Stimulated activated naive CD8-positive, alpha-beta T cell treated with anti-CD3 and anti-CD28 coated beads, Interleukin-15, Interleukin-2, amounts not matched to agents 100 U/mL and 50 U/mL, for 24 hours (primary cell): ENCODE data around the gene TNNI2.

ENCODE experiments used
- ATAC-seq: fragments of 150-1000 bp; cut with Tn5 transposase; one replicate; pipeline ENCODE4 v1.10.0; 2021
- DNase-seq: peaks from one replicate; pipeline ENCODE4 v3.0.0; 2021

TNNI2 gene

GRCh38 chr11:1821562-1821961, 17.2 kb upstream of the TNNI2 start:
- DNase-seq (no peak), ATAC-seq (no peak)

GRCh38 chr11:1822648-1823375, 16.0 kb upstream of the TNNI2 start:
- DNase-seq (no peak), ATAC-seq (no peak)

DNA sequence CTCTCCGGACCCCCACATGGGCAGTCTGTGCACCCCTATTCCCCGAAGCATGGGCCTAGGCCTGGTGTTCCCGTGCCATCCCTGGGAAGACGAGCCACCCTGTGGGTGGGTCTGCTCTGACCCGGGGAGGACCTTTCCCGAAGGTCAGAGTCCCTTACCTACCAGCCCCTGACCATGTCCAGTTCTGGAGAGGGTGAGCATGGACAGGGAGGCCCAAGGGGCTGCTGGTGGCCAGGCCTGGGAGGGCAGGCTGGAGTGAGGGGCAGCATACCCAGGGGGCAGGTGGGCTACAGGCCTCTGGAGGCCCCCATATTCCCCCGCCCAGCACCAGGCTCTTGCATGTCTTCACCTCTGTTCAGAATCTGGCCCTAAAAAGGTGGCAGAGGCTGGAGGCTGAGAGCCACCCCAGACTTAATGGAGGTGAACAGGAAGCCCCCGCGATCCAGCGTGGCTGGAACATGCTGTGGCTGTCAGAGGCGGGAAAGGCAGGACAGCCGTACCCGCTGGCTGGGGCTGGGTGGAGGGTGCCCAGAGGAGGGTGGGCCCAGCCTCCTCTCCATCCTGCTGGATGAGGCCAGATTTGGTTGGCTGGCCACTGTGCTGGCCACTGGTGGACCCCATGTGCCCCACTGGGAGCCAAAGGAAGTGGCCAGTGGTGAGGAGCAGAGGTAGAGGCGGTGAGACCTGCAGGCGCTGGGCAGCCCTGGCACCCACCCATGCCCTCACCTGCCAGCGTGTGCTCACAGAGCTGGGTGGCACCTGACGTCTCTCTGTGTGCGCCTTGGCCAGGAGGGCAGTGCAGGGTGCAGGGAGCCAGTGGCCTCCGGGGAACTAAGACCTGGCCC, 15.2 kb upstream of the TNNI2 start:
- DNase-seq: no peak
- ATAC-seq: no peak

DNA sequence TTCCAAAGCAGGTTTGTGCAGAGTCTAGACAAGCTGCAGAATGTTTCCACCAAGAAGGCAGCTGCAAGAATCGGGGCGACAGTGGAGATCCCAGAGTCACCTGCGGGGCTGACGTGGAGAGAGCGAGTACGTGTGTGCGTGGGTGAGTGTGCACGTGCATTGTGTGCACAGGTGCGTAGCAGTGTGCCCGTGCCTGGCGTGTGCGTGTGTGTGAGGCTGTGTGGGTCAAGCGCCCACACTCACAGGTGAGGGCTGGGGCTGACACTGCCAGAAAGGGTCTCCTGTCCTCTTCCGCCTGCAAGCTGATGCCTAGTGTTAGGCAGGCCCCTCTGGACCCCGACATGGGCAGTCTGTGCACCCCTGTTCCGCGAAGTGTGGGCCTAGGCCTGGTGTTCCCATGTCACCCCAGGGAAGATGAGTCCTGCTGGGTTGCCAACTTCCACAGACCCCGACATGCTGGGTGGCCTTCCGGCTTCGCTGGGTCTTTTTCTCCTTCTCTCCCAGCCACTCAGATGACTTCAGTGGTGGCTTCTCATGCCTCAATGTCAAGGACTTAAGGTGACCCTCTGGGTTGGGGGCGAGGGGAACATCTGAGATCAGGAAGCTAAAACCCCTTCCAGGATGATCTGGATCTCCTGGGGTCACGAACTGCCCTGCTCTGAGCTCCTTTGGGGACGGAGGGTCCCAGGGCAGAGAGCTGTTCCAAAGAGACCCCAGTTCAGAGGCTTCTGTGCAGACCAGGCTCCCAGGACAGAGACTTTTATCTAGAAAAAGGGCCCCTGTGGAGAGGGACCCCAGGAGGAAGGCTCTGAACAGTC, 14.4 kb upstream of the TNNI2 start:
- DNase-seq: no peak

DNA sequence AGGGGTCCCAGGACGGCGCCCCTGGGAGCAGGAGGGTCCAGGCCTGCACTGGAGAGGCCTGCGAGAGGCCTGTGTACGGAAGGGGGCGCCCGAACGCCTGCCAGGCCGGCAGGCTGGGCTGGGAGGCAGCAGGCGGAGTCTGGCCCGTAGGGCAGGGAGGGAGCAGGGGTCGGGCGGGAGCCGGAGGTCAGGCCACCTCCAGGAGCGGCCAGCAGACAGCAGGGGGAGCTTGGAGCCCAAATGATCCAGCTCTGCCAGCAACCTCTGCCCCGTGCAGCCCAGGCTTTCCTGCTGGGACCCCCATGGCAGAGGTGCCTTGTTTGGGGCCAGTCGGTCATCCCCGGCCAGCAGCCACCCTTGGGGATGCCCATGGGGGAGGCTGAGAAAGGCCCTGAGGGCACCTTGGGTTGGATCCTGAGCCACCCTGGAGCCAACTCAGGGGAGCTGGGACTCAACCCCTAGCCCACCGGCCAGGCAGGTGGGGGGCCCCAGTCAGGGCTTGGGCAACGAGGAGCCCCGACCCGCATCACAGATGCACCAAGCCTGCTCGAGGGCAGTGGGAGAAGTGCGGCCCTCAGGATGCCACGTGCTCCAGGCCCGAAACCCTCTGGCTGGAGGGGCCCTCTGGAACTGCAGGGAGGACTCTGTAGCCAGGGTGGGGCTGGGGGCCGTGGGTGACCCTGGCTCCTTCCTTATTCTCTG, 13.6 kb upstream of the TNNI2 start:
- ATAC-seq (peak; percentile 37), DNase-seq (peak; percentile 55)

More for the DNA sequence above, 14.4 kb upstream of the TNNI2 start:
- no peak for ATAC-seq

DNA sequence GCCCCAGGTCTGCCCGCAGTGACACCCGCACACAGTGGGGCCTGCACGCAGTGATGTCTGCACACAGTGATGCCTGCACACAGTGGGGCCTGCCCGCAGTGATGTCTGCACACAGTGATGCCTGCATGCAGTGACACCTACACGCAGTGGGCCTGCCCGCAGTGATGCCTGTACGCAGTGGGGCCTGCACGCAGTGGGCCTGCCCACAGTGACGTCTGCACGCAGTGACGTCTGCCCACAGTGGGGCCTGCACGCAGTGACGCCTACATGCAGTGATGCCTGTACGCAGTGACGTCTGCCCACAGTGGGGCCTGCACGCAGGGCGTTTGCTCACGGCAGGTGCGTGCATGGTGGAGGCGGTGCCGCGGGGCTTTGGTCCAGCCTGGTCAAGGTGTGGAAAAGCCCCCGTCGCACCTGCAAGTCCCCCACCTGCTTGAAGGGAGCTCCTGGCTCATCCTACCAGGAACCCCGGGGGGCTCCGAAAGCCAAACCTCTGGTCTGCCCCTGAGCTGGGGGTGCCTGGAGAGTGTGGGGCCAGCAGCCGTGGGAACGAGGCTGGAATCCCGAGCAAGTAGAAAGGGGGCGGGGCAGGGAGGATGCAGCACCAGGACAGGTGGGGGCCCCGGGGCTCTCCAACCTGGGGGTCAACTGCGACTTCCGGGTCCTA, 12.9 kb upstream of the TNNI2 start:
- no peak for DNase-seq
- no peak for ATAC-seq

DNA sequence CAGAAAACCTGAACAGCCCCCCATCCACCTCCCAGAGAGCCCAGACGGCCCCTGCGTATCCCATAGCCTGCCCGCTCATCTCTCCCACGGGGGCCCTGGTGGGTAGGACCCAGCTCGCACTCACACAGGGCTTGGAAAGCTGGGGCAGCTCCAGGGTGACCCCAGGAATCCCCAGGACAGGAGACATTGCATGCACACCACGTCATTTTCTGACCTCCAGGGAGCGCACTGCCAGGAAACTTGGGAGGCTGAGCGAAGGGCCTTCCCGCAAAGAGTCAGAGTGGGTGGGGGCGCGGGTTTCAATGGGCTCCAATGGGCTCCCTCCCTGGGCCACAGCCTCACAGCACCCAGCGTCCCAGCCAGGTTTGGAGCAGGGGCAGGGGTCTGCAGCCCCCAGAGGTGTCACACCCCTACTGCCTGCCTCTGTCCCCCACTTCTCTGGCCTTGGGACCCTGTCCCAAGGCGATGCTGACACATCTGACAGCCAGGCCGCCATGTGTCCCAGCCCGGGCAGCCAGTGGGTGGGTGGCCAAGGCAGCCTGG, 12.2 kb upstream of the TNNI2 start:
- ATAC-seq: no peak
- DNase-seq: no peak

GRCh38 chr11:1827095-1827813, 11.5 kb upstream of the TNNI2 start:
- ATAC-seq: no peak
- no peak for DNase-seq

- ATAC-seq (no peak), DNase-seq (no peak)
Measured at GRCh38 chr11:1827931-1828330, 10.8 kb upstream of the TNNI2 start.

- ATAC-seq: no peak
- DNase-seq: peak; percentile 4
Measured at GRCh38 chr11:1828542-1828941, 10.2 kb upstream of the TNNI2 start.

GRCh38 chr11:1829039-1829820, 9.6 kb upstream of the TNNI2 start:
- ATAC-seq (no peak), DNase-seq (peak; percentile 3)

- DNase-seq (peak; percentile 8), ATAC-seq (no peak)
Measured at GRCh38 chr11:1830004-1830321, 8.8 kb upstream of the TNNI2 start.

- ATAC-seq (no peak), DNase-seq (no peak)
Measured at GRCh38 chr11:1830322-1831223, 8.2 kb upstream of the TNNI2 start.

DNA sequence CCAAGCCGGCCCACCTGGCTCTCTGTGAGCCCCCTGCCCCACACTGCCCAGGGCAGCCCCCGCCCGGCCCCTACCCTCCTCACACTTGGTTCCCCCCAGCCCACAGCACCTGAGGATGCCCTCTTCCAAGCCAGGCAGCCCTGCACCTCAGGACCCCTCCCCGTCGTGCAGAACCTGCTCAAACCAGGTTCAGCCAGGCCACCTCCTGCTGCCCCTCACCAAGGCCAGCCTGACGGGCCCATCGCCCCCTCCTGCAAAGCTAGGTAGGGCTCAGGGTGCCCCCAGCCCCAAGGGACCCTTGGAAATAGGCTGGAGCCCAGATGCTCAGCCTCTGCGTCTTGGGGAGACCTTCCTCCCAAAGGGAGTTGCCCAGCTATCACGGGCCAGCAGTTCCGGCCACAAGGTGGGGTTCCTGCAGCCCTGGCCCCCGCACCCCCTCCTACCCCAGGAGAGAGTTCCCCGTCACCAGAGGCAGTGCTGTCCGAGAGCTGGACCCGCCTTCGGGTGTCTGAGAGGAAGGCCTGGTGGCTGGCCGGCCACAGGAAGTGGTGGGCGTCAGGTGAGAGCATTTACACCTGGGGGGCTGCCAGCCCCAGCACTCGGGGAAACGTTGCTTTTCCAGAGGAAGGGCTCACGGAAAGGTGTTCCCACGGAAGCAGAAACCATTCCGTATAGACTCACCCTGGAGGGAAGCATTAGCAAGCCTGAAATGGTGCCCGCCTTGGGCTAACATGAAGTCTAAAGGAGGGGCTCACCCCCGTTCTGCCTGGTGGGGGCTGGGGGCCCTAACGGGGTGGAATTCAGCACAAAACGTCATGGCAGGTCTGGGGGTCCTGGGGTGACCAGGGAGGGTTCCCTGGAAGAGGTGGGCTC, 7.2 kb upstream of the TNNI2 start:
- ATAC-seq (no peak), DNase-seq (no peak)

DNA sequence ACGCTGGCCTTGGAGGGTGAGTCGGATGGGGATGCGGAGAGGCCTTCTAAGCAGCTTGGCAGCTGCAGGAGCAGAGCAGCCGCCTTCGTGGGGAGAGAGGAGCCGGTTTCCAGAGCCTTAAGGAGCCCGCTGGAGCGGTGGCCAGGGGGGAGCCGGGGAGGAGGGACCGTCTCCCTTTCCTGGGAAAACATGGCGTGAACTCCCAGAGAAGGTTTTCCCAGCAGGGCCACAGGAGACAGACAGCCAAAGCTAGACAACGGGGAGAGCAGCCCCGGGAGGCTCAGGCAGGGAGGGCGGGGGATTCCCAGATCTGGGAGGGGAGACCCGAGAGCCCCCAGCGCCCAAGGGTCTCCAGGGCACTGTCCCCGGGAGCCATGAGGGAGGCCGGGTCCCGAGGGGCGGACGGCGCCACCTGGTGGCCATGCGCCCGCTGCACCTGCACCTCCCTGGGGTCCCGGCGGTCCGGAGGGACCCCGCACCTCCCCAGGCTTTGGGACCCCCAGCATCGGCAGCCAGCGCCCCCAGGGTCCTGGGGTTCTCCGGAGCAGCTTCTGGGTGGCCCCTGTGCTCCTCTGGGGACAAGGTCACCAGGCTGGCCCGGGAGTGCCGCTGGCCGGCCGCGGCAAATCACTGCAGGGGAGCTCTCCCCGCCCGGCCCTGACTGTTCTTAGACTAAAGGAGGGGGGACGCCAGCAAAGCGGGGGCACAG, 6.4 kb upstream of the TNNI2 start:
- DNase-seq (peak; percentile 83), ATAC-seq (peak; percentile 54)

DNA sequence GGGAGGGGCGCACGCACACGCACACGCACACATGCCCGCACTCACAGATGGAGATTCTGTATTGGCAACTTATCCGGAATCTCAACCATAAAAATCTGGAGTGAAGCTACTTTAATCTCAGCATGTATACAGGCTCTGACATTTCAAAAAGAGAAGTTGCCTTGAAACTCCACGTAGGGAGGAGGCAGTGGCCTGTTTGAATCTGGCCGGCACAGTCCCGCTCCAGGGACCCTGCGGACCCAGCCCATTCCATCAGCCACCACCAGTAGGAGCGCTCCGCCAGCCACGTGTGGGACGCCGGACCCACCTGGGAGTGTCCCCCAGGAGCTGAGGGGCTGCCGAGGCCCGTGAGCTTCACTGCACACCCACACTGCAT, 5.9 kb upstream of the TNNI2 start:
- ATAC-seq (no peak), DNase-seq (no peak)

DNA sequence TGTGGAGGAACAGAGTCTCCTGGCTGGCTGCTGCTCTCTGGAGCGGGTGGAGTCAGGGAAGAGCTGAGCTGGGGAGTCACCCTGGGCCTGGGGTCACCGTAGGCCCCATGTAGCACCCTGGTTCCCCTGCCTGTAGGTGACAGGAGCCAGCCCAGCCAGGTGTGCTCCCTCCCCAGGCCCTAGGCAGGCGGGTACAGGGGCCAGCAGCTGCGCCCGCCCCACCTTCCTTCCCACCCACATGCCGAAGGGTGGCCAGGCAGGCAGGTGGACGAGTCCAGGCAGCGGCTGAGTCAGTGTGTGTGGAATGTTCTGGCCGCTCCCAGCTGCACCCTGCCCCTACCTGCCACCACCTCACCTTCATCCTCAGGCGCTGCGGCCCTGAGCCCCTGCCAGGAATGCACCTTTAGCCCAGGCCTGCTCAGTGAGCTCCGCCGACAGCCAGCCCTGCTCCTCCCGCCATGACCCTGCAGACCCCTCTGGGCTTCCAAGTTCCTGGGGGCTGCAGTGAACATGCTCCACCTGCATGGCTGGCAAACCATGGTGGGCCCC, 4.6 kb upstream of the TNNI2 start:
- no peak for DNase-seq
- no peak for ATAC-seq
